PC-9 (cell line): ENCODE results near the gene YBX1. TPM values are rescaled to one million over a fixed set of nuclear protein-coding genes. Genes with fewer than 3 reads are reported as not detected.

Experiments used
- BruUV-seq: library from RNA; stranded (reverse); fragments of 400-500 nt; replicated peaks from 2 replicates; lab custom pipeline; 2021; lab: Mats Ljungman, UMichigan
- CTCF ChIA-PET: fragments of 300-600 bp; sonication (Branson Sonifier 250); formaldehyde crosslinking; loops from one replicate; lab custom pipeline; 2022; ENCODE audit warnings: antibody characterized with exemption; lab: Charles Lee
- POLR2A ChIA-PET: fragments of 300-600 bp; sonication (Branson Sonifier 250); formaldehyde crosslinking; loops from one replicate; lab custom pipeline; 2022; ENCODE audit warnings: antibody characterized with exemption; ENCODE audit not compliant: unreplicated experiment; lab: Charles Lee
- DNase-seq, 2 experiments: peaks; one replicate each; pipeline versions ENCODE4 v3.0.0 to v3.0.0-alpha.2; 2015 to 2022; ENCODE audit warnings: mixed read lengths in 1 of 2
- H2AFZ ChIP-seq: fragments of 200-600 bp; sonication (generic); 2 replicates; pipeline ENCODE4 v1.8.1; 2017; ENCODE audit warnings: antibody characterized with exemption
- H3F3A ChIP-seq: fragments of 200-600 bp; sonication (generic); 2 replicates; pipeline ENCODE4 v1.8.1; 2017; ENCODE audit warnings: antibody characterized with exemption, mild to moderate bottlenecking, low read depth; ENCODE audit not compliant: insufficient read depth
- H3K27ac ChIP-seq: fragments of 200-600 bp; sonication (generic); 2 replicates; pipeline ENCODE4 v1.6.1; 2016; ENCODE audit warnings: mixed run types
- H3K27me3 ChIP-seq: fragments of 200-600 bp; sonication (generic); 2 replicates; pipeline ENCODE4 v1.6.1; 2016; ENCODE audit warnings: low read depth, mixed run types; ENCODE audit not compliant: insufficient read depth
- H3K36me3 ChIP-seq: fragments of 200-600 bp; sonication (generic); 2 replicates; pipeline ENCODE4 v1.6.1; 2016; ENCODE audit warnings: low read depth, mixed run types
- H3K4me1 ChIP-seq: fragments of 200-600 bp; sonication (generic); replicated peaks from 2 replicates; pipeline ENCODE4 v1.6.1; 2016; ENCODE audit warnings: mixed run types; ENCODE audit not compliant: insufficient read depth
- H3K4me2 ChIP-seq: fragments of 200-600 bp; sonication (generic); 2 replicates; pipeline ENCODE4 v1.6.1; 2017; ENCODE audit warnings: mixed run types
- H3K4me3 ChIP-seq: fragments of 200-600 bp; sonication (generic); 2 replicates; pipeline ENCODE4 v1.6.1; 2016; ENCODE audit warnings: mixed run types
- H3K79me2 ChIP-seq: fragments of 200-600 bp; sonication (generic); 2 replicates; pipeline ENCODE4 v1.6.1; 2017; ENCODE audit warnings: low read depth, mixed run types
- H3K9me2 ChIP-seq: fragments of 200-600 bp; sonication (generic); 2 replicates; pipeline ENCODE4 v1.8.1; 2017; ENCODE audit warnings: mild to moderate bottlenecking; ENCODE audit not compliant: insufficient read depth
- H3K9me3 ChIP-seq: fragments of 200-600 bp; sonication (generic); 2 replicates; pipeline ENCODE4 v1.8.1; 2016; ENCODE audit warnings: low read depth; ENCODE audit not compliant: insufficient read depth
- H4K20me1 ChIP-seq: fragments of 200-600 bp; sonication (generic); 2 replicates; pipeline ENCODE4 v1.8.1; 2017; ENCODE audit not compliant: insufficient read depth
- CTCF ChIP-seq: fragments of 200-600 bp; sonication (generic); conservative IDR thresholded peaks from 2 replicates; pipeline ENCODE4 v1.6.1; 2017; ENCODE audit warnings: mixed run types, antibody characterized with exemption, mild to moderate bottlenecking, moderate library complexity
- EZH2 ChIP-seq: fragments of 200-600 bp; sonication (generic); IDR thresholded peaks from 2 replicates; pipeline ENCODE4 v1.8.0; 2017; ENCODE audit warnings: antibody characterized with exemption, low read depth
- intact Hi-C: fragments of 100-400 bp; cut with micrococcal nuclease; formaldehyde crosslinking; loops from one replicate; pipeline ENCODE4 v1.10.0; 2022; ENCODE audit not compliant: unreplicated experiment
- total RNA-seq: library from RNA; stranded (reverse); gene quantifications from 2 replicates; pipeline ENCODE4 v1.2.3, GENCODE V29; 2021

YBX1 gene
- total RNA-seq, 1 experiment from 2014 or later = 1,130 TPM

GRCh38 chr1:42746436-42747105 is 64.4 kb downstream of the YBX1 start:
- H3K27ac ChIP-seq = no peak overlapping the region
- H3K36me3 ChIP-seq = no peaks in the 10 kb centered on the region
- ChIA-PET POLR2A (interaction anchor here (0.6 kb wide), 1 partner anchor 430 kb away, joined by 3 read pairs; no protein-coding TSS in a partner anchor), CTCF (interaction anchor here (0.6 kb wide), 1 partner anchor 20 kb away, joined by 3 read pairs; no protein-coding TSS in a partner anchor)
- no peaks in the 10 kb centered on the region for H3K9me2 ChIP-seq
- intact Hi-C loops = no loop called here
- H2AFZ ChIP-seq = no peak overlapping the region
- H3K27me3 ChIP-seq = no peaks in the 10 kb centered on the region
- BruUV-seq = no TSS peak
- no peaks in the 10 kb centered on the region for H3K79me2 ChIP-seq
- no peak overlapping the region for H3K4me3 ChIP-seq
- H4K20me1 ChIP-seq = no peaks in the 10 kb centered on the region
- DNase-seq = no peak
- H3F3A ChIP-seq = no peaks in the 10 kb centered on the region
- no peaks in the 10 kb centered on the region for H3K4me1 ChIP-seq
- H3K4me2 ChIP-seq = no peak overlapping the region
- TF ChIP-seq CTCF (no peak), EZH2 (no peak)
- H3K9me3 ChIP-seq = no peaks in the 10 kb centered on the region

GRCh38 chr1:42747125-42747524 is 64.9 kb downstream of the YBX1 start:
- intact Hi-C loops = no loop called here

GRCh38 chr1:42748021-42748420 is 65.8 kb downstream of the YBX1 start:
- Histone ChIP-seq H3K9me2 (no peaks in the 10 kb centered on the region), H3K27ac (no peak overlapping the region), H2AFZ (no peak overlapping the region), H3K4me3 (no peak overlapping the region), H3K27me3 (no peaks in the 10 kb centered on the region), H3K79me2 (no peaks in the 10 kb centered on the region), H3K4me1 (no peaks in the 10 kb centered on the region), H4K20me1 (no peaks in the 10 kb centered on the region), H3K4me2 (no peak overlapping the region), H3K36me3 (no peaks in the 10 kb centered on the region), H3F3A (no peaks in the 10 kb centered on the region), H3K9me3 (no peaks in the 10 kb centered on the region)
- BruUV-seq = no TSS peak
- intact Hi-C loops = no loop called here
- ChIA-PET CTCF (no interaction called here), POLR2A (no interaction called here)
- TF ChIP-seq EZH2 = no peak
- no peak for TF ChIP-seq CTCF
- DNase-seq = no peak

More at GRCh38 chr1:42747125-42747524, 64.9 kb downstream of the YBX1 start:
- H3K4me1 ChIP-seq = no peaks in the 10 kb centered on the region
- H3K9me2 ChIP-seq = no peaks in the 10 kb centered on the region
- no peaks in the 10 kb centered on the region for H3K9me3 ChIP-seq
- CTCF ChIA-PET = interaction anchor here (0.6 kb wide), 2 partner anchors 21 to 507 kb away, joined by 3 read pairs; no protein-coding TSS in a partner anchor
- H3K4me2 ChIP-seq = no peak overlapping the region
- no peak overlapping the region for H3K27ac ChIP-seq
- TF ChIP-seq EZH2 (no peak), CTCF (peak; percentile 69)
- H3K4me3 ChIP-seq = no peak overlapping the region
- no peaks in the 10 kb centered on the region for H3K27me3 ChIP-seq
- POLR2A ChIA-PET = interaction anchor here (0.6 kb wide), 1 partner anchor 431 kb away, joined by 3 read pairs; no protein-coding TSS in a partner anchor
- no peak overlapping the region for H2AFZ ChIP-seq
- H4K20me1 ChIP-seq = no peaks in the 10 kb centered on the region
- H3F3A ChIP-seq = no peaks in the 10 kb centered on the region
- no TSS peak for BruUV-seq
- H3K36me3 ChIP-seq = no peaks in the 10 kb centered on the region
- DNase-seq = peak in 1 of 2 experiments; percentile 19
- no peaks in the 10 kb centered on the region for H3K79me2 ChIP-seq
